GM23338 (cell line): Measurements from ENCODE around the gene ATN1. TPM values are rescaled to one million over a fixed set of nuclear protein-coding genes. Genes with fewer than 3 reads are reported as not detected.

Experiments
- ATAC-seq: fragments of 200-7000 bp; cut with Tn5 transposase; 3 replicates; pipeline ENCODE4 v1.9.1; 2020
- DNase-seq: peaks from one replicate; pipeline ENCODE4 v3.0.0-alpha.2; 2015; ENCODE audit warnings: low spot score
- H2AFZ ChIP-seq: fragments of 200-600 bp; sonication (generic); 2 replicates; pipeline ENCODE4 v1.8.0; 2016; ENCODE audit warnings: antibody characterized with exemption, mild to moderate bottlenecking, moderate library complexity
- H3F3A ChIP-seq: fragments of 200-600 bp; sonication (generic); replicated peaks from 2 replicates; pipeline ENCODE4 v1.8.0; 2017; ENCODE audit warnings: antibody characterized with exemption, mixed run types, low read depth
- H3K27ac ChIP-seq: fragments of 200-600 bp; sonication (generic); 2 replicates; pipeline ENCODE4 v1.6.1; 2016; ENCODE audit warnings: low read depth
- H3K27me3 ChIP-seq: fragments of 200-600 bp; sonication (generic); 2 replicates; pipeline ENCODE4 v1.8.0; 2016; ENCODE audit warnings: mild to moderate bottlenecking, mixed run types, moderate library complexity; ENCODE audit not compliant: insufficient read depth
- H3K36me3 ChIP-seq: fragments of 200-600 bp; sonication (generic); 2 replicates; pipeline ENCODE4 v1.8.0; 2016; ENCODE audit warnings: mild to moderate bottlenecking; ENCODE audit not compliant: insufficient read depth
- H3K4me1 ChIP-seq: fragments of 200-600 bp; sonication (generic); 2 replicates; pipeline ENCODE4 v1.8.0; 2016; ENCODE audit warnings: mild to moderate bottlenecking, moderate library complexity; ENCODE audit not compliant: insufficient read depth
- H3K4me2 ChIP-seq: fragments of 200-600 bp; sonication (generic); 2 replicates; pipeline ENCODE4 v1.7.1; 2017; ENCODE audit warnings: mixed run types
- H3K4me3 ChIP-seq: fragments of 200-600 bp; sonication (generic); 2 replicates; pipeline ENCODE4 v1.6.1; 2016; ENCODE audit warnings: mixed run types
- H3K79me2 ChIP-seq: fragments of 200-600 bp; sonication (generic); replicated peaks from 2 replicates; pipeline ENCODE4 v1.8.0; 2017; ENCODE audit warnings: mild to moderate bottlenecking; ENCODE audit not compliant: insufficient read depth
- H3K9me2 ChIP-seq: fragments of 200-600 bp; sonication (generic); 2 replicates; pipeline ENCODE4 v1.8.0; 2017; ENCODE audit not compliant: insufficient read depth
- H4K20me1 ChIP-seq: fragments of 200-600 bp; sonication (generic); replicated peaks from 2 replicates; pipeline ENCODE4 v1.8.0; 2017; ENCODE audit warnings: mild to moderate bottlenecking; ENCODE audit not compliant: insufficient read depth
- H3K27ac Mint-ChIP-seq: 2 replicates; pipeline ENCODE4 v1.8.0; 2020; ENCODE audit warnings: inconsistent platforms, mild to moderate bottlenecking, moderate library complexity, mixed read lengths
- H3K27me3 Mint-ChIP-seq: 3 replicates; pipeline ENCODE4 v1.8.0; 2022; ENCODE audit warnings: low read depth, mild to moderate bottlenecking, moderate library complexity, mixed read lengths, inconsistent platforms; ENCODE audit not compliant: insufficient read depth, poor library complexity
- H3K36me3 Mint-ChIP-seq: 3 replicates; pipeline ENCODE4 v1.8.0; 2021; ENCODE audit warnings: low read depth, mild to moderate bottlenecking, inconsistent platforms, moderate library complexity, mixed read lengths
- H3K4me1 Mint-ChIP-seq: 3 replicates; pipeline ENCODE4 v1.8.0; 2020; ENCODE audit warnings: mild to moderate bottlenecking, inconsistent platforms, mixed read lengths
- H3K4me3 Mint-ChIP-seq: 3 replicates; pipeline ENCODE4 v1.8.0; 2021; ENCODE audit warnings: moderate library complexity, mild to moderate bottlenecking, inconsistent platforms, mixed read lengths
- H3K9me3 Mint-ChIP-seq: 3 replicates; pipeline ENCODE4 v1.8.0; 2020; ENCODE audit warnings: moderate library complexity, mild to moderate bottlenecking, inconsistent platforms, mixed read lengths
- CREB1 ChIP-seq: fragments of 250-450 bp; sonication (Bioruptor Pico); IDR thresholded peaks from 2 replicates; pipeline ENCODE4 v1.5.0; 2020; ENCODE audit warnings: low read depth, mild to moderate bottlenecking, moderate library complexity
- CTCF ChIP-seq, 2 experiments: fragments of 200-600 bp in 1 of 2; sonication (generic) in 1 of 2; conservative IDR thresholded peaks; 2 replicates each; pipeline versions ENCODE4 v1.5.1 to v1.6.1; 2016 to 2017; ENCODE audit warnings: antibody characterized with exemption in 2 of 2, low read depth in 2 of 2, mild to moderate bottlenecking in 2 of 2, moderate library complexity in 1 of 2
- ETS1 ChIP-seq: IDR thresholded peaks from 2 replicates; pipeline ENCODE4 v1.6.1; 2016; ENCODE audit warnings: antibody characterized with exemption
- EZH2 ChIP-seq: fragments of 200-600 bp; sonication (generic); IDR thresholded peaks from one replicate; pipeline ENCODE4 v1.8.0; 2017; ENCODE audit warnings: antibody characterized with exemption, mild to moderate bottlenecking, low read depth; ENCODE audit not compliant: unreplicated experiment
- EZH2phosphoT487 ChIP-seq: fragments of 200-600 bp; sonication (generic); IDR thresholded peaks from one replicate; pipeline ENCODE4 v1.8.1; 2018; ENCODE audit warnings: antibody characterized with exemption; ENCODE audit not compliant: unreplicated experiment
- JUNB ChIP-seq: IDR thresholded peaks from one replicate; pipeline ENCODE4 v1.6.1; 2016; ENCODE audit warnings: antibody characterized with exemption; ENCODE audit not compliant: unreplicated experiment
- NANOG ChIP-seq: IDR thresholded peaks from 2 replicates; pipeline ENCODE4 v1.6.1; 2016; ENCODE audit warnings: antibody characterized with exemption, borderline replicate concordance
- POLR2AphosphoS5 ChIP-seq: IDR thresholded peaks from 2 replicates; pipeline ENCODE4 v1.6.1; 2016; ENCODE audit warnings: antibody characterized with exemption, low read depth
- REST ChIP-seq: IDR thresholded peaks from one replicate; pipeline ENCODE4 v1.6.1; 2018; ENCODE audit warnings: antibody characterized with exemption; ENCODE audit not compliant: unreplicated experiment
- STAT1 ChIP-seq: IDR thresholded peaks from one replicate; pipeline ENCODE4 v1.6.1; 2016; ENCODE audit warnings: antibody characterized with exemption; ENCODE audit not compliant: unreplicated experiment
- ZNF114 ChIP-seq: fragments of 250-450 bp; sonication (Bioruptor Pico); IDR thresholded peaks from 2 replicates; pipeline ENCODE4 v1.5.0; 2020; ENCODE audit warnings: mild to moderate bottlenecking, moderate library complexity
- ZNF331 ChIP-seq: fragments of 250-450 bp; sonication (Bioruptor Pico); IDR thresholded peaks from 2 replicates; pipeline ENCODE4 v1.5.0; 2020; ENCODE audit warnings: low read depth, mild to moderate bottlenecking, moderate library complexity
- ZNF462 ChIP-seq: fragments of 250-450 bp; sonication (Bioruptor Pico); IDR thresholded peaks from 2 replicates; pipeline ENCODE4 v1.5.0; 2020; ENCODE audit warnings: mild to moderate bottlenecking, moderate library complexity
- polyA plus RNA-seq: library from polyadenylated mRNA; unstranded; fragments of >200 nt; fragmentation: Nextera tagmentation; extraction: Ambion mirVana; gene quantifications from 2 replicates; pipeline ENCODE4 v1.2.1, GENCODE V29; 2016
- total RNA-seq: library from RNA; depleted of rRNA; stranded (reverse); fragments of >200 nt; shearing (Covaris generic); gene quantifications from 2 replicates; pipeline ENCODE4 v1.2.3, GENCODE V29; 2014

Gene ATN1
- total and polyA plus RNA-seq, 2 experiments from 2014 or later = 27.2 to 49.6 TPM

GRCh38 chr12:6943722-6944380 is 16.1 kb downstream of the ATN1 start, which contains the start of the genes C12orf57 and RNU7-1:
Gene C12orf57 (plus strand): TSS chr12:6944022. CDS start chr12:6944122, 100 bp downstream.
Gene RNU7-1 (plus strand): TSS chr12:6943816.
- Mint-ChIP-seq H3K27ac (peak within 1 kb of the TSS; percentile 100), H3K27me3 (peaks cover 55% of the 10 kb centered on the region), H3K9me3 (peaks cover 6% of the 10 kb centered on the region; the same call in 2 of the 3 replicates), H3K36me3 (peaks cover 29% of the 10 kb centered on the region), H3K4me1 (peaks cover 52% of the 10 kb centered on the region), H3K4me3 (peak within 1 kb of the TSS; percentile 96)
- TF ChIP-seq STAT1 (no peak), NANOG (no peak), ZNF114 (no peak), CTCF (conservative IDR thresholded peaks at IDR 0.05; ENCODE audit: low read depth in 2 of 2) (no peak), EZH2phosphoT487 (no peak), CREB1 (CRISPR knock-in tag) (peak; percentile 72), ZNF331 (CRISPR knock-in tag) (peak; percentile 5; the same call in 1 of the 2 replicates), EZH2 (no peak), POLR2AphosphoS5 (peak; percentile 100), JUNB (peak; percentile 35), ETS1 (peak; percentile 89), REST (no peak), ZNF462 (CRISPR knock-in tag) (no peak)
- Histone ChIP-seq H3K27me3 (no peaks in the 10 kb centered on the region), H4K20me1 (no peaks in the 10 kb centered on the region; the same call in 1 of the 2 replicates), H3K36me3 (no peaks in the 10 kb centered on the region), H3K27ac (peak within 1 kb of the TSS; percentile 87), H3K4me3 (peak within 1 kb of the TSS; percentile 70), H3K79me2 (0 out of 2 replicates have a peak, but pooled peaks cover 10% of the 10 kb centered on the region), H3K4me2 (peak within 1 kb of the TSS; percentile 79), H2AFZ (no peak within 1 kb of the TSS), H3K9me2 (no peaks in the 10 kb centered on the region), H3F3A (peaks cover 38% of the 10 kb centered on the region), H3K4me1 (peaks cover 20% of the 10 kb centered on the region)
- DNase-seq (peak; percentile 91), ATAC-seq (peak; percentile 38)
